Mucosa of descending colon (tissue), 3 donors: Measurements from ENCODE around the gene INO80B. TPM values are rescaled to one million over a fixed set of nuclear protein-coding genes. Genes with fewer than 3 reads are reported as not detected.

Source experiments
- ATAC-seq: fragments of 200-7000 bp; cut with Tn5 transposase; one replicate; pipeline ENCODE4 v1.9.1; 2020; ENCODE audit warnings: mild to moderate bottlenecking, moderate library complexity
- DNase-seq, 3 donors: peaks; one replicate each; pipeline ENCODE4 v3.0.0-alpha.2; 2020
- H3K36me3 ChIP-seq: fragments of 200-600 bp; one replicate; pipeline ENCODE4 v1.8.0; 2021; ENCODE audit warnings: low read depth, mild to moderate bottlenecking
- H3K4me1 ChIP-seq: fragments of 200-600 bp; one replicate; pipeline ENCODE4 v1.8.0; 2021; ENCODE audit warnings: low read depth, mild to moderate bottlenecking
- H3K4me3 ChIP-seq: fragments of 200-600 bp; one replicate; pipeline ENCODE4 v1.8.0; 2021; ENCODE audit warnings: mild to moderate bottlenecking
- H3K9me3 ChIP-seq: fragments of 200-600 bp; one replicate; pipeline ENCODE4 v1.8.0; 2021; ENCODE audit warnings: mild to moderate bottlenecking
- CTCF ChIP-seq: fragments of 200-600 bp; IDR thresholded peaks from one replicate; pipeline ENCODE4 v1.8.0; 2022; ENCODE audit warnings: antibody characterized with exemption, mild to moderate bottlenecking
- intact Hi-C, 2 donors: fragments of 100-400 bp; cut with DNase I in 1 of 2; cut with micrococcal nuclease in 1 of 2; formaldehyde crosslinking; loops; one replicate each; pipeline versions ENCODE4 v1.11.0 to v1.11.1; 2022; cut with DNase I, micrococcal nuclease
- long read RNA-seq, 2 donors: library from polyadenylated mRNA; unstranded; transcript quantifications; one replicate each; pipeline ENCODE4 v2.0.0, GENCODE V29; 2019 to 2021
- total RNA-seq, 3 donors: library from RNA; stranded (reverse); fragmentation: NEBNext Ultra II Directional in 2 of 3; extraction: Animal tissue kit (Norgen Biotek cat#: 25700) in 2 of 3; gene quantifications; one replicate each; pipeline versions ENCODE4 v1.2.1 to v1.2.4, GENCODE V29; 2021 to 2023
- donor health status: DM: no; HTN: no; CAD: no; lungs with moderate emphysema.
- donor health status: DM: no; HTN: no; CAD: no.
- donor health status: DM: no; HTN: yes; CAD: no.

The INO80B gene
- total RNA-seq = 10 to 100 TPM; 25.0 to 36.5 (median 32.3) TPM
- long read RNA-seq, donor 1, transcript INO80B-201 (5 exons, 1,261 nt) = major isoform, 8 of 9 reads
- long read RNA-seq, donor 1, partial matches to known transcripts = 0 of 9 reads
- long read RNA-seq, donor 1, other reads (novel, unspliced or antisense) = 0 of 9 reads
- long read RNA-seq, donor 2 = 0 reads

GRCh38 chr2:74454654-74455511 lies at the start of gene INO80B:
Gene INO80B, plus strand, starts transcription at chr2:74455087. Its CDS starts 30 bp downstream, at chr2:74455117.
- Histone ChIP-seq H3K4me1 (peaks cover 32% of the 10 kb centered on the region), H3K9me3 (no peaks in the 10 kb centered on the region), H3K36me3 (no peaks in the 10 kb centered on the region), H3K4me3 (peak within 1 kb of the TSS; percentile 29)
- intact Hi-C loops = no loop called here
- peak; percentile 77 for ATAC-seq
- peak; percentile 96 to 98 (median 98) for DNase-seq
- TF ChIP-seq CTCF = no peak

- intact Hi-C loops = no loop called here
- DNase-seq (no peak), ATAC-seq (peak; percentile 82)
- H3K36me3 ChIP-seq = no peaks in the 10 kb centered on the region
- no peak overlapping the region for H3K4me3 ChIP-seq
- TF ChIP-seq CTCF = no peak
- H3K9me3 ChIP-seq = no peaks in the 10 kb centered on the region
- no peaks in the 10 kb centered on the region for H3K4me1 ChIP-seq
Measured at GRCh38 chr2:74406035-74406434, 48.9 kb upstream of the INO80B start.

GRCh38 chr2:74407682-74408081 lies 47.2 kb upstream of the INO80B start:
- intact Hi-C loops = no loop called here
- Histone ChIP-seq H3K36me3 (no peaks in the 10 kb centered on the region), H3K4me1 (no peaks in the 10 kb centered on the region), H3K9me3 (no peaks in the 10 kb centered on the region), H3K4me3 (no peak overlapping the region)
- no peak for TF ChIP-seq CTCF
- DNase-seq = no peak
- ATAC-seq = no peak

- DNase-seq (peak in 1 of 3 donors; percentile 36), ATAC-seq (peak; percentile 81)
- Histone ChIP-seq H3K4me3 (no peak overlapping the region), H3K9me3 (no peaks in the 10 kb centered on the region), H3K4me1 (peaks cover 7% of the 10 kb centered on the region), H3K36me3 (no peaks in the 10 kb centered on the region)
- TF ChIP-seq CTCF = no peak
- intact Hi-C loops = no loop called here
Measured at GRCh38 chr2:74413001-74413698, 41.7 kb upstream of the INO80B start.

GRCh38 chr2:74414441-74414840 lies 40.4 kb upstream of the INO80B start:
- TF ChIP-seq CTCF = no peak
- intact Hi-C loops = no loop called here

More at GRCh38 chr2:74414441-74414840, 40.4 kb upstream of the INO80B start:
- DNase-seq (peak in 1 of 3 donors; percentile 33), ATAC-seq (no peak)
- H3K4me1 ChIP-seq = peaks cover 7% of the 10 kb centered on the region
- no peaks in the 10 kb centered on the region for H3K36me3 ChIP-seq
- no peak overlapping the region for H3K4me3 ChIP-seq
- H3K9me3 ChIP-seq = no peaks in the 10 kb centered on the region
